Testis (tissue), 3 donors: Measurements from ENCODE around the gene NBEA. TPM values are rescaled to one million over a fixed set of nuclear protein-coding genes. Genes with fewer than 3 reads are reported as not detected.

Experiments used
- DNase-seq: peaks from one replicate; pipeline ENCODE4 v3.0.0-alpha.2; 2019
- H3K27ac ChIP-seq, 2 donors: fragments of 200-600 bp; sonication (generic); one replicate each; pipeline ENCODE4 v1.5.1; 2019
- H3K27me3 ChIP-seq: fragments of 200-600 bp; sonication (generic); one replicate; pipeline ENCODE4 v1.5.1; 2019
- H3K36me3 ChIP-seq: fragments of 200-600 bp; sonication (generic); one replicate; pipeline ENCODE4 v1.5.1; 2017; ENCODE audit warnings: low read depth; ENCODE audit errors: missing control alignments
- H3K4me1 ChIP-seq: fragments of 200-600 bp; sonication (generic); one replicate; pipeline ENCODE4 v1.5.1; 2019
- H3K4me3 ChIP-seq, 2 donors: fragments of 200-600 bp; sonication (generic); one replicate each; pipeline ENCODE4 v1.5.1; 2017 to 2019
- H3K9me3 ChIP-seq: fragments of 200-600 bp; sonication (generic); one replicate; pipeline ENCODE4 v1.5.1; 2017
- CTCF ChIP-seq, 3 experiments: fragments of 450-650 bp in 2 of 3; fragments of 200-600 bp in 1 of 3; sonication (generic) in 1 of 3; IDR thresholded peaks; one replicate each; pipeline ENCODE4 v1.5.1; 2016 to 2019; ENCODE audit warnings: antibody characterized with exemption in 3 of 3, mild to moderate bottlenecking in 2 of 3, moderate library complexity in 1 of 3
- POLR2A ChIP-seq: fragments of 450-650 bp; IDR thresholded peaks from one replicate; pipeline ENCODE4 v1.6.1; 2017; ENCODE audit warnings: antibody characterized with exemption, mild to moderate bottlenecking, moderate library complexity
- WGBS, 2 donors: methylation state at CpG; one replicate each; pipeline ENCODE4 v1.1.5; 2018; 5-methylcytosine and 5-hydroxymethylcytosine counted together
- intact Hi-C: fragments of 100-400 bp; cut with DNase I; formaldehyde crosslinking; loops from one replicate; pipeline ENCODE4 v1.15.1; 2023; ENCODE audit warnings: low total_unique reads
- polyA plus RNA-seq: library from polyadenylated mRNA; stranded (reverse); fragments of 350-450 nt; fragmentation: Illumina TruSeq; extraction: RNeasy Lipid Tissue Mini Kit (QIAGEN cat#74804); gene quantifications from one replicate; pipeline ENCODE4 v1.2.3, GENCODE V29; 2014; ENCODE audit warnings: low read depth, low replicate concordance; ENCODE audit not compliant: insufficient read depth
- total RNA-seq, 2 donors: library from RNA; depleted of rRNA; stranded (reverse); fragments of >200 nt; gene quantifications; one replicate each; pipeline ENCODE4 v1.2.3, GENCODE V29; 2016

The NBEA gene
- total and polyA plus RNA-seq, 3 donors from 2014 or later: 8.6 to 22.2 (median 18.3) TPM

GRCh38 chr13:35600137-35600536 lies 658.1 kb downstream of the NBEA start:
- WGBS, 2 donors: 90% methylated on average over 3 of the region's 3 CpGs
- Histone ChIP-seq H3K27ac (no peak overlapping the region), H3K4me1 (peaks cover 10% of the 10 kb centered on the region), H3K9me3 (no peaks in the 10 kb centered on the region), H3K4me3 (no peak overlapping the region), H3K27me3 (no peaks in the 10 kb centered on the region), H3K36me3 (no peaks in the 10 kb centered on the region)
- intact Hi-C loops: no loop called here
- DNase-seq: no peak
- TF ChIP-seq CTCF (IDR thresholded peaks at IDR 0.05) (no peak), POLR2A (no peak)

GRCh38 chr13:35603593-35604285 lies 661.7 kb downstream of the NBEA start:
- intact Hi-C loops: no loop called here
- H3K36me3 ChIP-seq: no peaks in the 10 kb centered on the region

GRCh38 chr13:35614666-35615065 lies 672.6 kb downstream of the NBEA start:
- WGBS, 2 donors: 96 to 100% methylated on average over 2 of the region's 2 CpGs
- no peaks in the 10 kb centered on the region for H3K36me3 ChIP-seq
- no peak for TF ChIP-seq POLR2A
- TF ChIP-seq CTCF (IDR thresholded peaks at IDR 0.05): no peak
- no peak overlapping the region for H3K27ac ChIP-seq
- intact Hi-C loops: no loop called here
- H3K27me3 ChIP-seq: no peaks in the 10 kb centered on the region
- H3K4me3 ChIP-seq: no peak overlapping the region
- H3K4me1 ChIP-seq: no peaks in the 10 kb centered on the region
- DNase-seq: no peak
- H3K9me3 ChIP-seq: no peaks in the 10 kb centered on the region

More at GRCh38 chr13:35603593-35604285, 661.7 kb downstream of the NBEA start:
- H3K9me3 ChIP-seq: no peaks in the 10 kb centered on the region
- DNase-seq: no peak
- no peak overlapping the region for H3K4me3 ChIP-seq
- TF ChIP-seq POLR2A (no peak), CTCF (IDR thresholded peaks at IDR 0.05) (no peak)
- peaks cover 1% of the 10 kb centered on the region for H3K4me1 ChIP-seq
- H3K27me3 ChIP-seq: no peaks in the 10 kb centered on the region
- WGBS, 2 donors: 87 to 91% methylated on average over 9 of the region's 9 CpGs
- no peak overlapping the region for H3K27ac ChIP-seq

- DNase-seq: no peak
- no peak overlapping the region for H3K4me3 ChIP-seq
- no peaks in the 10 kb centered on the region for H3K9me3 ChIP-seq
- TF ChIP-seq POLR2A: no peak
- no peak for TF ChIP-seq CTCF (IDR thresholded peaks at IDR 0.05)
- no peaks in the 10 kb centered on the region for H3K27me3 ChIP-seq
- no peak overlapping the region for H3K27ac ChIP-seq
- intact Hi-C loops: no loop called here
- 86 to 88% methylated on average over 6 of the region's 6 CpGs for WGBS, 2 donors
- H3K36me3 ChIP-seq: no peaks in the 10 kb centered on the region
- H3K4me1 ChIP-seq: no peaks in the 10 kb centered on the region
These were observed 675.4 kb downstream of the NBEA start for GRCh38 chr13:35617420-35617819.

GRCh38 chr13:35618565-35619083 lies 676.6 kb downstream of the NBEA start:
- Histone ChIP-seq H3K27me3 (no peaks in the 10 kb centered on the region), H3K36me3 (no peaks in the 10 kb centered on the region), H3K4me1 (no peaks in the 10 kb centered on the region), H3K27ac (no peak overlapping the region), H3K9me3 (no peaks in the 10 kb centered on the region), H3K4me3 (no peak overlapping the region)
- WGBS, 2 donors: 88 to 90% methylated on average over 5 of the region's 5 CpGs
- DNase-seq: no peak
- TF ChIP-seq POLR2A: no peak
- no peak for TF ChIP-seq CTCF (IDR thresholded peaks at IDR 0.05)
- intact Hi-C loops: no loop called here
